Stimulated activated CD4-positive, alpha-beta T cell treated with anti-CD3 and anti-CD28 coated beads, Interleukin-2, amount 100 ng/mL, for 48 hours (primary cell): ENCODE measurements around the gene RNPEP.
"Not testable (repeated sequence)": the region's sequence is repeated elsewhere in the genome, so short reads cannot be mapped to it uniquely, and the experiment has no call there.

Experiments used
- DNase-seq, 2 donors: peaks; one replicate each; pipeline ENCODE4 v3.0.0-alpha.2; 2020

The RNPEP gene

DNA sequence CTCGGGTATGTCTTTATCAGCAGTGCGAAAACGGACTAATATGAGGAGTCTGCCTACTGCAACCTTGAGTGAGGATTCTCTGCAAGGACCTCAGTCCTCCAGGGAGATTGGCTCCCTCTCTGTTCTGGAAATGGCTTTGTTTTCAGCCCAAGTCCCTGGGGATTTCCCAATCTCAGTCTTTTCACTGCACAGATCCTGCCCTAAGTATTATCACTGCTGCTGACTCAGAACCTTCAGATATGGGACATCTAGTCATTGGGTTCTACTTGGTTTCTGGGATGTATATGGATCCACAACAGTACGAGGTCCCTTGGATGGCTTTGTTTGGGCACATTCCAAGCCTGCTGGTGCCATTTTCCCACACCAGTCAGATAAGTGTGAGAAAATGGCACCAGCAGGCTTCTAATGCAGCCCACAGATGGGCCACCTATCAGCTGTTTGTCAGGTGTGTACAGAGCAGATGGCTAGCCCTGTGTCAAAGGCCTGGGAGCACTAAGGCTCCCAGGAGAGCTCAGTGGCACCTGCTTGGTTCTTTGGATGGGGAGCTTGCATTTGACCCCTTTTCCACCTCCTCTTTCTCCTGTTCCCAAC lies 55.4 kb downstream of the RNPEP start:
- no peak for DNase-seq

DNA sequence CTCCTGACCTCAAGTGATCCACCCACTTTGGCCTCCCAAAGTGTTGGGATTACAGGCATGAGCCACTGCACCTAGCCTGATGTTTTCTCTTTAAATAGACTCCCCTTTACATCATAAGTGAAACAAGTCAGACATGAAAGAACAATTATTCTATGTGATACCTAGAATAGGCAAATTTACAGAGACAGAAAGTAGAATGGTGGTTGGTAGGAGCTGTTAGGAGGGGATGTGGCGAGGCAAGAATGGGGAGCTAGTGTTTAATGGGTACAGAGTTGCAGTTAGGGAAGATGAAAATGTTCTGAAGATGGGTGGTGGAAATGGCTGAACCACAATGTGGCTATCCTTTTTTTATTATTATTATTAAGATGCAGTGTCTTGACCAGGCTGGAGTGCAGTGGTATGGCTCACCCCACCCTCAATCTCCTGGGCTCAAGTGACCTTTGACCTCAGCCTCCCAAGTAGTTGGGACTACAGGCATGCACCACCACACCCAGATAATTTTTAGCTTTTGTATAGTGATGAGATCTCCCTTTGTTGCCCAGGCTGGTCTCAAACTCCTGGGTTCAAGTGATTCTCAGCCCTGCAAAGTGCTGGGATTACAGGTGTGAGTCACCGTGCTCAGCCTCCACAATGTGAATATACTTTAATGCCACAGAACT lies 56.4 kb downstream of the RNPEP start:
- DNase-seq, result no peak

DNA sequence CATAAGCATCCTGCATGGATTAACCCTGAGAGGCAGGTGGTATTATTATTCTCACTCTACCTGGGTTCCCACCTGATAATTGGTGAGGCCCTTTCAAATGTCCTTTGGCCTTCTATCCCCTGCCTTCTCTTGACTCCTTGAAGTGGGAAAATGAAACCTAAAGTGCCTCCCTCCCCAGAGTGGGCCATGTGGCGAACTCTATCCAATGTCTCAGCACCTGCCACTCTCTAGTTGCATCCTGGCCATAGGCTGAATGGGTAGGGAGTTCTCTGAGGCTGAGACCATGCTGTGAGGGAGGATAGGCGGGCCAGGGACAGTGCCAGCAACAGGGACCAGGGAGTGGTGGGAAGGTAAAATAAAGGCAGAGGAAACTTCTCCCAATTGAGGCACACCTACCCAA lies 63.3 kb downstream of the RNPEP start:
- no peak for DNase-seq

DNA sequence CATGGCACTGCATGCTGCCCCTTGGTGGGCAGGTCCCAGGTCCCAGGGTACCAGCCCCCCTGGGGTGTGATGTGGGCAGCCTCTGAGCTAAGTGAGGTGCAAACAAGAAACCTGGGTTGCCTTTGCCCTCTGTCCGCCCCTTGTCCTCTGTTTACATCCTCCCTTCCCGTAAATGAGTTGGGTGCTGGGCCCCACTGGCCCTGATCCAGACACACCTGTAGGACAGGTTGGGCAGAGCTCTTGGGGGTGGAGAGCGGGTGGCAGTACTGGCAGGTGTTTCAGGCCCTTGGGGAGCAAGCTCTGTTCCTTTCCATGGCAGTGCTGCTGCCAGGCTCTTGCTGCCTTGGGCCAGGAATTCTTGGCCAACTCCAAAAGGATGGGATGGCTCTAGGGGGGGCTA lies 63.8 kb downstream of the RNPEP start:
- no peak for DNase-seq

DNA sequence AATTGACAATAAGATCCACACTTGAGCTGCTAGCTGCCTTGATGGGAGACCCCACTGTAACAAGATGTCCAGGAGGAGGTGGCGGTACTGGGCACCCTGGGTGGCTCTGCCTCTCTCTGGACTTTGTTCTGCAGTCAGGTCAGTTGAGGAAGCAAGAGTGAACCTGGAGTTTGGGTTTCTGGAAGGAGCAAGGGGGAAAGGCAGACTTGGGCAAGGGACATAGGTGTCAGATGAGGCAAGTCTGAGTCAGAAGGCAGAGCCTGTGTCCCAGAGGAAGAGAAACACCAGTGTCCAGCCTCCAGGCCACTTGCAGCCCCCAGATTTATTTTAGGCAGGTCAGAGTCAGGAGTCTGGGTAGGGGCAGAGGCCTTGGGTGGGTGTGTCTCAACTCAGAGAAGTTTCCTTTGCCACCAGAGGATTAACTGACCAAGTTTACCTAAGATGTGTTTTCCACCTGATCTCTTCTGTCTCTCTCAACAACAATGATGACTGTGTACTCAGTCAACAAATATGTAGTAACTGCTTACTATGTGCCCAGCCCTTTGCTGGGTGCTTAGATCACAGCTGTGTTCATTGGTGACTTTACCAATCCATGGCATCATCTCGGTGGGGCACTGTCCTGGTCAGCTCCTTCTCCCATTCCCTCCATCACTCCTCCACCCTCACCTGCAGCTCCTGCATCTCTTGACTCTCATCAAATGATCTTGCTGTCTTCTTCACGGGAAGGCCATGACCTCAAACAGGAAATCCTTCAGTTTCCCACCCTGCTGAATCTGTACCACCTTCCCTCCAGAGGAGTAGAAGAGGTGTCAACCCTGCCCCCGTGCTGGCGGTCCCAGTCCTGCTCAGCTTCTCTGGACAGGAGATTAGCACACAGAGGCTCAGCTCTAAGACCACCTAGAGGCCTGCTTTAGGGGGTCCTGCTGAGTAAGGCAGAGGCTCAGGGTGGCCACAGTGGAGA lies 64.6 kb downstream of the RNPEP start:
- no peak for DNase-seq

DNA sequence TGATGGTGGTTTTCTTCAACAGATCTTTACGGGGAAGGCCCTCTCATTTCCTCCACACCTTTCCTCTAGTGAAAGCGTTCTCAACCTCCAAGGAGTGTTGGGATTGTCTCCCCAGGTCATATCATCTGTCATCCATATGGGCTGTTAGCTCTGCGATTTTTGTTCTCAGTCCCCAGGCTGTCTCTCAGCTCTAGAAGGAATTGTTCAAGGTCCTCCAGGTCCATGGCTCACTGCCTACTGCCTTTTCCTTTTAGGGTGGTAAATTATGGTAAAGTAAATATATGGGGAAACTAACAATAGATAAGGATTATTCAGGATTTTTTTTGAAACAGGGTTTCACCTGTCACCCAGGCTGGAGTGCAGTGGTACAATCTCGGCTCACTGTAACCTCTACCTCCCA lies 65.5 kb downstream of the RNPEP start:
- no peak for DNase-seq

DNA sequence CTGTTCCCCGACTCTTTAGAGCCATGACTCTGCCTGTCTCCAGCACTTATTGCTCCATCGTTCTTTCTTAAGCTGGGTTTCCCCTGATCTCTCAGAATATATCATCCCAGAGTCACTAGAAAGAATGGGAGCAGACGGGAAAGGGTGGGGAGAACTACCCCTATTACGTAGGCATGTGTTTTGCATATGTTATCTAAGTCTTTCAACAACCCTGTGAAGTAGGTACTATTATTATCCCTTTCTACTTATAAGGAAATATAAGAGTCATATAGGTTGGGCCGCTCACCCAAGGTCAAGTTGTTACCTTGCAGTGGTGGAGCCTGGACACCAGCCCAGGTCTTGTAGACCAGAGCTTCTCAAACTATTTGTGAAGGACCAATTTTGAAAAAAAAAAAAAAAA lies 66.7 kb downstream of the RNPEP start:
- DNase-seq, result no peak

DNA sequence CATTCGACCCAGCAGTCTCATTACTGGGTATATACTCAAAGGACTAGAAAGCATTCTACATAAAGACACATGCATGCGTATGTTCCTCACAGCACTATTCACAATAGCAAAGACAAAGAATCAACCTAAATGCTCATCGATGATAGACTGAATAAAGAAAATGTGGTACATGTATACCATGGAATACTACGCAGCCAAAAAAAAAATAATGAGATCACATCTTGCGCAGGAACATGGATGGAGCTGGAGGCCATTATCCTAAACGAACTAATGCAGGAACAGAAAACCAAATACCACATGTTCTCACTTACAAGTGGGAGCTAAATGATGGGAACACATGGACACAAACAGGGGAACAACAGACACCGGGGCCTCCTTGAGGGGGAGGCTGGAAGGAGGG lies 71.6 kb downstream of the RNPEP start:
- no peak for DNase-seq

DNA sequence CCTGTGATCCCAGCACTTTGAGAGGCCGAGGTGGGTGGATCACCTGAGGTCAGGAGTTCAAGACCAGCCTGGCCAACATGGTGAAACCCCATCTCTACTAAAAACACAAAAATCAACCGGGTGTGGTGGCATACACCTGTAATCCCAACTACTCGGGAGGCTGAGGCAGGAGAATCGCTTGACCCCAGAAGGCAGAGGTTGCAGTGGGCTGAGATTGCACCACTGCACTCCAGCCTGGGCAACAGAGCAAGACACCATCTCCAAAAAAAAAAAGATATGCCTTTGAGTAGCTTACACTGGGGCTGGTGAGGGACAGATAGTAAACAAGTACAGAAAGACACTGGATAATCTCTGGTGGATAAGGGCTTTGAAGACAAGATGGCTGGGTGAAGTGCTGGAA lies 72.2 kb downstream of the RNPEP start:
- DNase-seq, result not testable (repeated sequence)
